GM12891 (cell line): ENCODE measurements around the gene SPATS2.

Experiments
- POLR2A ChIP-seq: IDR thresholded peaks from 2 replicates; pipeline ENCODE4 v1.6.1; 2011; ENCODE audit warnings: low read depth, low read length, control low read depth
- POLR2AphosphoS5 ChIP-seq: IDR thresholded peaks from 2 replicates; pipeline ENCODE4 v1.6.1; 2011; ENCODE audit warnings: low read depth, low read length, control low read depth

DNA sequence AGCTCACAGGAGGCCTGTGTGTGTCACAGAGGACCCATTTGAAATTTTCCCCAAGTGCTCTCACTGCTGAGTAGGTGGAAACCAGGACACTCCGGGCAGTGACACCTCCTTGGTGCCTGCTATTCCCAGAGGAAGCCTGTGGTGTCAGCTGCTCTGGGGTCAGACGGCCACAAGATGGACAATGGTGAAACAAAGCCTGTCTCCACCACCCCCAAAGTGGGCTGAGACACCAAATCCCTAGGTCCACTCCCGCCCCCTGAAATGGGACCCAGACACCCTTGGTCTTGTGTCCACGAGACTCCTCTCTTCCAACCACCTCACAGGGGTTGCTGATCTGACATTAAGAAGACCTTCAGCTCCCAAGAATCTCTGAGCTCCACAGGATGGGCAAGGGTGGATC, 178.6 kb downstream of the SPATS2 start:
- TF ChIP-seq POLR2AphosphoS5 (no peak), POLR2A (no peak)
